ENCODE measurements around the gene TRAM2.

DNA sequence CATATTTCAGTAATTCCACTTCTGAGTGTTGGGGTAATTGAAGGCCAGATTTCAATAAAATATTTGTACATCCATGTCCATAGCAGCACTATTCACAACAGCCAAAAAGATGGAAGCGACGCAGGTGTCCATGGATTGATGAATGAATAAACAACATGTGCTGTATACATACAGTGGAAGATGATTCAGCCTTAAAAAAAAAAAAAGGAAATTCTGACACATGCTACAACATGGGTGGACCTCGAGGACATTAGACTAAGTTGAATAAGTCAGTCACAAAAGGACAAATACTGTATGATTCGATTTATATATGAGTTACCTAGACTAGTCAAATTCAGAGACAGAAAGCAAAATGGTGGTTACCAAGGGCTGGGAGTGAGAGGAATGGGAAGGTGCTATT, 57.2 kb downstream of the TRAM2 start:
- TF ChIP-seq, protein P1, sequence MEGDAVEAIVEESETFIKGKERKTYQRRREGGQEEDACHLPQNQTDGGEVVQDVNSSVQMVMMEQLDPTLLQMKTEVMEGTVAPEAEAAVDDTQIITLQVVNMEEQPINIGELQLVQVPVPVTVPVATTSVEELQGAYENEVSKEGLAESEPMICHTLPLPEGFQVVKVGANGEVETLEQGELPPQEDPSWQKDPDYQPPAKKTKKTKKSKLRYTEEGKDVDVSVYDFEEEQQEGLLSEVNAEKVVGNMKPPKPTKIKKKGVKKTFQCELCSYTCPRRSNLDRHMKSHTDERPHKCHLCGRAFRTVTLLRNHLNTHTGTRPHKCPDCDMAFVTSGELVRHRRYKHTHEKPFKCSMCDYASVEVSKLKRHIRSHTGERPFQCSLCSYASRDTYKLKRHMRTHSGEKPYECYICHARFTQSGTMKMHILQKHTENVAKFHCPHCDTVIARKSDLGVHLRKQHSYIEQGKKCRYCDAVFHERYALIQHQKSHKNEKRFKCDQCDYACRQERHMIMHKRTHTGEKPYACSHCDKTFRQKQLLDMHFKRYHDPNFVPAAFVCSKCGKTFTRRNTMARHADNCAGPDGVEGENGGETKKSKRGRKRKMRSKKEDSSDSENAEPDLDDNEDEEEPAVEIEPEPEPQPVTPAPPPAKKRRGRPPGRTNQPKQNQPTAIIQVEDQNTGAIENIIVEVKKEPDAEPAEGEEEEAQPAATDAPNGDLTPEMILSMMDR (IDR thresholded peaks at IDR 0.05; ENCODE audit: low read depth, low read length, poor library complexity, severe bottlenecking) = no peak
- no peak for TF ChIP-seq EZH2phosphoT487 (IDR thresholded peaks at IDR 0.05; ENCODE audit: borderline replicate concordance, low read length)
